VCaP (cell line): ENCODE measurements around the gene SSBP2.
A peak's percentile ranks its signal among the peaks of the same experiment; 100 is the strongest.
"Not testable (repeated sequence)": the region's sequence is repeated elsewhere in the genome, so short reads cannot be mapped to it uniquely, and the experiment has no call there.

Source experiments
- H3K27ac ChIP-seq: fragments of 450-650 bp; 2 replicates; pipeline ENCODE4 v1.5.1; 2017
- CTCF ChIP-seq: fragments of 450-650 bp; conservative IDR thresholded peaks from 2 replicates; pipeline ENCODE4 v1.5.1; 2017; ENCODE audit warnings: mild to moderate bottlenecking, moderate library complexity

Gene SSBP2

DNA sequence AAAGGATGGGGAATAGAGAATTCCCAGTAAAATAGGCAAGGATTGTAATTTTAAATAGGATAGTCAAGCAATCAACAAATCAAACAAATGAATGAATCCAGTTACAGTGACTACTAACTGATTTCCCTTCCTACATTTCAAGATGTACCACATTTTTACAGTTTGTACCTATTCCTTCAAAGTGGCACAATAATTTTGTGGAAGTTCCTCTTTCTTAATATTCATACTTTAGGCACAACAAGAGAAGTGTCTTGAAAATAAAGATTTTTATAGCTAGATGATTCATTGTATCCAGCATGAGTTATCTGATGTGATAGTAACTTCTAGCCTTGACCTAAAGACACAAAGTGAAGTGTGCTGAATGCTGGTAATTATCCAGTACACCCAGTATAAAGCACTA lies 234.8 kb downstream of the SSBP2 start:
- no peak for TF ChIP-seq CTCF
- no peak overlapping the region for H3K27ac ChIP-seq

DNA sequence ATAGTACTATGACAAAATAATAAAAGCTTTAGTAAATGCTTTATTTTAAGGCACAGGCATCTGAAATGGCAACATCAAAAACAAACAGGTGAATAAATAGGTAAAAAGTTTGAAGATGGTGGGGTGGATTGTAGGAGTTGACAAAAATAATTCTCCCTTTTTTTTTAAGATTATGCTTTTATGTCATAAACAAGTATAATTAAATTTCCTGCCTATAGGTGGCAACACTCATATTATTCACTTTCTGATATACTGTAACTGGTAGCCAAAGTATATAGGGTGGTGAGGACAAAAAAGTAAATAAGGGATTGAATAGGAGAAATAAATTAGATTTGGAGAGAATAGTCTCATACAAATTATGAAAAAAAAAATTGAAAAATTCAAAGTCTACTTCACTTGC lies 236.9 kb downstream of the SSBP2 start:
- no peak overlapping the region for H3K27ac ChIP-seq
- 0 out of 2 replicates have a peak, but pooled peaks have one; percentile 27 for TF ChIP-seq CTCF

DNA sequence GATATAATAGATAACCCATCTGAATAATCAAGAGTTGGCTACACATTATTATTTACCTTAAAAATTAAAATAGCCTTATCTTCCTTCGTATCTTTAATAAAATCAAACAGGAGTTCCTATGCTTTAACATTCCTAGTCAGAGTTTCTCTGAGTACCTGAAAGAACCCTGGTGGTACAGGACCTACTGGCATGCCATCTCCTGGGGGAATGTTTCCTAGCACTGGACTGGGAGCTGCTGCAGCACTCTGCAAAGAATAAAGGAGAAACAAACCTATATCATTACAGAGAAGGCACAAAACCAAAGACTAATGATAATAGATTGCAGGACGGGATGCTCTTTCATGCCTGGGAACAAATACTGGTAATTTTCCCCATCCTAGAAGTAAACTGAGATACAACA lies 237.4 kb downstream of the SSBP2 start:
- TF ChIP-seq CTCF = peak; percentile 16
- H3K27ac ChIP-seq = no peak overlapping the region

GRCh38 chr5:81506900-81507588 lies 243.9 kb downstream of the SSBP2 start:
- peak; percentile 92 for TF ChIP-seq CTCF
- H3K27ac ChIP-seq = no peak overlapping the region

- TF ChIP-seq CTCF = no peak
- no peak overlapping the region for H3K27ac ChIP-seq
Measured at GRCh38 chr5:81506378-81506777, 244.5 kb downstream of the SSBP2 start.

DNA sequence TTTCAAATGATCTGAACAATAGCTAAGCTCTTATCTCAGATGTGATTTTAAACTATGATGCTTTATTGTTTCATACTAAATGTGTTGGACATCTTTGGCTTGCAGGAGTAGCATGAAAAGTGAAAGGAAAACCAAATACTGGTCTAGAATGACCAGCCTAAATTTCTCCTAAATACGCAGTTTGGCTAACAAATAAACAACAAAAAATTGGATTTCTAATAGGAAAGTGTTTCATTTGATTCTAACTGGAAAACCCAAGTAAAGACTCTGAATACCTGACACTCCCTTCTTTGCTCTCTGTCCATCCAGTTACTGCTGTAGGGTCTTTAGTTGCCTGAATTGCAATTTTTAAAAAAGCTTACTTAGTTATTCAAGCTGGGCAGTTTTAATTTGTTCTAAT lies 245.2 kb downstream of the SSBP2 start:
- TF ChIP-seq CTCF = no peak
- no peak overlapping the region for H3K27ac ChIP-seq

DNA sequence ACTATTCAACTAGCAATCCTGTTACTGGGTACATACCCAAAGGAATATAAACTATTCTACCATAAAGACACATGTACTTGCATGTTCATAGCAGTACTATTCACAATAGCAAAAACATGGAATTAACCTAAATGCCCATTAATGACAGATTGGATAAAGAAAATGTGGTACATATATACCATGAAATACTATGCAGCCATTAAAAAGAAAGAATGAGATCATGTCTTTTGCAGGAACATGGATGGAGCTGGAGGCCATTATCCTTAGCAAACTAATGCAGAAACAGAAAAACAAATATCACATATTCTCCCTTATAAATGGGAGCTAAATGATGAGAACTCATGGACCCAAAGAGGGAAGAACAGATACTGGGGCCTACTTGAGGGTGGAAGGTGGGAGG lies 247.3 kb downstream of the SSBP2 start:
- not testable (repeated sequence) for H3K27ac ChIP-seq

DNA sequence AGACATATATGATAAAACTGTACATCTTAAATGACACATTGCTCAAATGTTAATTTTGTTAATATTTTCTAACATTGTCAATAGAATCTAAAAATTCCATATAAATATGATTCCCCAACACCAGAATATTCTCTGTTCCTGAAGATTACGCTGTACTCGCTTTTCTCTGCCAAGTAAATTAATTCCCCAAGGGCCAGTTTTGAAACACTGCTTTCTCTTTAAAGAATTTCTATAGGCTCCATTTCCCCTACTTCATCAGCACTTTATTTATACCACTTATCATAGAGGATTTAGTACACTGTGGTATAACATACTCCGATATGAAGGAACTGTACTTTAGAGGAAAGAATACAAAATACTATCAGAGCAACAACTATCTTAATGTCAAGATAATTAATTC lies 255.6 kb downstream of the SSBP2 start:
- H3K27ac ChIP-seq = no peak overlapping the region

More for the DNA sequence above, 255.6 kb downstream of the SSBP2 start:
- TF ChIP-seq CTCF = no peak
